SK-N-SH treated with all-trans-retinoic acid at 6 μM for 48 hours (cell line): ENCODE measurements around the gene IGHMBP2.

Experiments
- ARNTL ChIP-seq: fragments of 450-650 bp; formaldehyde crosslinking; IDR thresholded peaks from 2 replicates; pipeline ENCODE4 v1.5.0; 2020; ENCODE audit warnings: low read depth, mild to moderate bottlenecking, moderate library complexity, borderline replicate concordance
- CSDC2 ChIP-seq: fragments of 250-450 bp; sonication (Bioruptor Pico); IDR thresholded peaks from 2 replicates; pipeline ENCODE4 v1.5.0; 2020; ENCODE audit warnings: mild to moderate bottlenecking, moderate library complexity
- ISL1 ChIP-seq: fragments of 250-450 bp; sonication (Bioruptor Pico); IDR thresholded peaks from 2 replicates; pipeline ENCODE4 v2.1.2; 2022; ENCODE audit warnings: mild to moderate bottlenecking, moderate library complexity
- RARB ChIP-seq: fragments of 250-450 bp; sonication (Bioruptor Pico); IDR thresholded peaks from 2 replicates; pipeline ENCODE4 v1.8.0; 2021; ENCODE audit warnings: mild to moderate bottlenecking, moderate library complexity
- ZFP3 ChIP-seq: fragments of 250-450 bp; sonication (Bioruptor Pico); IDR thresholded peaks from 2 replicates; pipeline ENCODE4 v1.5.0; 2020; ENCODE audit warnings: mild to moderate bottlenecking, moderate library complexity
- ZFP30 ChIP-seq: fragments of 450-650 bp; formaldehyde crosslinking; IDR thresholded peaks from 2 replicates; pipeline ENCODE4 v1.5.0; 2022; ENCODE audit warnings: mild to moderate bottlenecking, moderate library complexity
- ZNF565 ChIP-seq: fragments of 450-650 bp; formaldehyde crosslinking; conservative IDR thresholded peaks from 2 replicates; pipeline ENCODE4 v1.5.0; 2020; ENCODE audit warnings: low read depth, mild to moderate bottlenecking, moderate library complexity
- TF ChIP-seq, protein P1 (sequence below): fragments of 250-450 bp; sonication (Bioruptor Pico); IDR thresholded peaks from 2 replicates; pipeline ENCODE4 v1.5.1; 2021; ENCODE audit warnings: mild to moderate bottlenecking, moderate library complexity
- TF ChIP-seq, protein P2 (sequence below): fragments of 250-450 bp; sonication (Bioruptor Pico); IDR thresholded peaks from 2 replicates; pipeline ENCODE4 v1.8.0; 2020; ENCODE audit warnings: mild to moderate bottlenecking, moderate library complexity, borderline replicate concordance
- TF ChIP-seq, protein P3 (sequence below): fragments of 250-450 bp; sonication (Bioruptor Pico); IDR thresholded peaks from 2 replicates; pipeline ENCODE4 v1.5.1; 2020; ENCODE audit warnings: low read depth, mild to moderate bottlenecking, moderate library complexity
- TF ChIP-seq, protein P4 (sequence below): fragments of 250-450 bp; sonication (Bioruptor Pico); IDR thresholded peaks from 2 replicates; pipeline ENCODE4 v1.8.0; 2021; ENCODE audit warnings: low read depth, mild to moderate bottlenecking, moderate library complexity, borderline replicate concordance

DNA sequence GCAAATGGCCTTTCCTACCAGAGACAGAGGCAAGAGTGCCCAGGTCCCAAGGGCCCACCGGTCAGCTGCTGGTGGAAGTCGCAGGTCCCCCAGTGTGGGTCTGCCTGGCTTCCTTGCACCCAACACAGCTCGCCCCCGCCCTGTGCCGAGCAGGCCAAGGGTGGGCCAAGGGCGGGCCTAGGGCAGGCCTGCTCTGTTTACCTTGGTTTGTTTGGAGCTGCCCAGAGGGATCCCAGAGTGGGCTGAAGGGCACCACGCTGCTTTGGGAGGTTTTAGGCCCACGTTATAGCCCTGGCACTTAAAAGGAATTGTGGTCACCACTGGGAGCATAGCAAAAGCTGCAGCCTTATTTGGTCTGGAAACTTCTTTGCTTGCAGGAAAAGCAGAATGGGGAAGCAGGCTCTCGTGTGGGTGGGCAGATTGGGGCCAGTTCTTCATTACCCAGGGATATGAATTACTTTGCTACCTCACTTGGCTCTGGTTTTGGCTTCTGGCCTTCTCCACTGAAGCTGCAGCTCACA, 39.1 kb downstream of the IGHMBP2 start:
- TF ChIP-seq, protein P1, sequence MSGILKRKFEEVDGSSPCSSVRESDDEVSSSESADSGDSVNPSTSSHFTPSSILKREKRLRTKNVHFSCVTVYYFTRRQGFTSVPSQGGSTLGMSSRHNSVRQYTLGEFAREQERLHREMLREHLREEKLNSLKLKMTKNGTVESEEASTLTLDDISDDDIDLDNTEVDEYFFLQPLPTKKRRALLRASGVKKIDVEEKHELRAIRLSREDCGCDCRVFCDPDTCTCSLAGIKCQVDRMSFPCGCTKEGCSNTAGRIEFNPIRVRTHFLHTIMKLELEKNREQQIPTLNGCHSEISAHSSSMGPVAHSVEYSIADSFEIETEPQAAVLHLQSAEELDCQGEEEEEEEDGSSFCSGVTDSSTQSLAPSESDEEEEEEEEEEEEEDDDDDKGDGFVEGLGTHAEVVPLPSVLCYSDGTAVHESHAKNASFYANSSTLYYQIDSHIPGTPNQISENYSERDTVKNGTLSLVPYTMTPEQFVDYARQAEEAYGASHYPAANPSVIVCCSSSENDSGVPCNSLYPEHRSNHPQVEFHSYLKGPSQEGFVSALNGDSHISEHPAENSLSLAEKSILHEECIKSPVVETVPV (CRISPR knock-in tag): no peak
- no peak for TF ChIP-seq RARB (CRISPR knock-in tag)
- TF ChIP-seq, protein P2, sequence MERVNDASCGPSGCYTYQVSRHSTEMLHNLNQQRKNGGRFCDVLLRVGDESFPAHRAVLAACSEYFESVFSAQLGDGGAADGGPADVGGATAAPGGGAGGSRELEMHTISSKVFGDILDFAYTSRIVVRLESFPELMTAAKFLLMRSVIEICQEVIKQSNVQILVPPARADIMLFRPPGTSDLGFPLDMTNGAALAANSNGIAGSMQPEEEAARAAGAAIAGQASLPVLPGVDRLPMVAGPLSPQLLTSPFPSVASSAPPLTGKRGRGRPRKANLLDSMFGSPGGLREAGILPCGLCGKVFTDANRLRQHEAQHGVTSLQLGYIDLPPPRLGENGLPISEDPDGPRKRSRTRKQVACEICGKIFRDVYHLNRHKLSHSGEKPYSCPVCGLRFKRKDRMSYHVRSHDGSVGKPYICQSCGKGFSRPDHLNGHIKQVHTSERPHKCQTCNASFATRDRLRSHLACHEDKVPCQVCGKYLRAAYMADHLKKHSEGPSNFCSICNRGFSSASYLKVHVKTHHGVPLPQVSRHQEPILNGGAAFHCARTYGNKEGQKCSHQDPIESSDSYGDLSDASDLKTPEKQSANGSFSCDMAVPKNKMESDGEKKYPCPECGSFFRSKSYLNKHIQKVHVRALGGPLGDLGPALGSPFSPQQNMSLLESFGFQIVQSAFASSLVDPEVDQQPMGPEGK (CRISPR knock-in tag): no peak
- no peak for TF ChIP-seq ZFP30 (CRISPR knock-in tag)
- no peak for TF ChIP-seq ZNF565 (CRISPR knock-in tag)
- TF ChIP-seq CSDC2: no peak
- TF ChIP-seq, protein P3, sequence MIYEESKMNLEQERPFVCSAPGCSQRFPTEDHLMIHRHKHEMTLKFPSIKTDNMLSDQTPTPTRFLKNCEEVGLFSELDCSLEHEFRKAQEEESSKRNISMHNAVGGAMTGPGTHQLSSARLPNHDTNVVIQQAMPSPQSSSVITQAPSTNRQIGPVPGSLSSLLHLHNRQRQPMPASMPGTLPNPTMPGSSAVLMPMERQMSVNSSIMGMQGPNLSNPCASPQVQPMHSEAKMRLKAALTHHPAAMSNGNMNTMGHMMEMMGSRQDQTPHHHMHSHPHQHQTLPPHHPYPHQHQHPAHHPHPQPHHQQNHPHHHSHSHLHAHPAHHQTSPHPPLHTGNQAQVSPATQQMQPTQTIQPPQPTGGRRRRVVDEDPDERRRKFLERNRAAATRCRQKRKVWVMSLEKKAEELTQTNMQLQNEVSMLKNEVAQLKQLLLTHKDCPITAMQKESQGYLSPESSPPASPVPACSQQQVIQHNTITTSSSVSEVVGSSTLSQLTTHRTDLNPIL: no peak
- no peak for TF ChIP-seq ISL1 (CRISPR knock-in tag)
- TF ChIP-seq ARNTL (CRISPR knock-in tag): no peak
- TF ChIP-seq, protein P4, sequence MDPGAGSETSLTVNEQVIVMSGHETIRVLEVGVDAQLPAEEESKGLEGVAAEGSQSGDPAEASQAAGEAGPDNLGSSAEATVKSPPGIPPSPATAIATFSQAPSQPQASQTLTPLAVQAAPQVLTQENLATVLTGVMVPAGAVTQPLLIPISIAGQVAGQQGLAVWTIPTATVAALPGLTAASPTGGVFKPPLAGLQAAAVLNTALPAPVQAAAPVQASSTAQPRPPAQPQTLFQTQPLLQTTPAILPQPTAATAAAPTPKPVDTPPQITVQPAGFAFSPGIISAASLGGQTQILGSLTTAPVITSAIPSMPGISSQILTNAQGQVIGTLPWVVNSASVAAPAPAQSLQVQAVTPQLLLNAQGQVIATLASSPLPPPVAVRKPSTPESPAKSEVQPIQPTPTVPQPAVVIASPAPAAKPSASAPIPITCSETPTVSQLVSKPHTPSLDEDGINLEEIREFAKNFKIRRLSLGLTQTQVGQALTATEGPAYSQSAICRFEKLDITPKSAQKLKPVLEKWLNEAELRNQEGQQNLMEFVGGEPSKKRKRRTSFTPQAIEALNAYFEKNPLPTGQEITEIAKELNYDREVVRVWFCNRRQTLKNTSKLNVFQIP (CRISPR knock-in tag): no peak
- no peak for TF ChIP-seq ZFP3 (CRISPR knock-in tag)
